GM10248 (cell line): ENCODE results near the gene PXK.
"Not testable (repeated sequence)": the region's sequence is repeated elsewhere in the genome, so short reads cannot be mapped to it uniquely, and the experiment has no call there.

Source experiments
- CTCF ChIA-PET: fragments of 300-600 bp; sonication (Branson Sonifier 250); formaldehyde crosslinking; extraction: SDS; loops from one replicate; lab custom pipeline; 2021; ENCODE audit warnings: antibody characterized with exemption; lab: Yijun Ruan, JAX
- POLR2A ChIA-PET: fragments of 350-650 bp; sonication (Branson Sonifier 250); formaldehyde crosslinking; extraction: SDS; loops from one replicate; lab custom pipeline; 2020; ENCODE audit warnings: antibody characterized with exemption; lab: Yijun Ruan, JAX
- DNase-seq: peaks from one replicate; pipeline ENCODE4 v3.0.0; 2012; ENCODE audit errors: extremely low spot score
- TF ChIP-seq, protein P1 (sequence below): IDR thresholded peaks from 2 replicates; pipeline ENCODE4 v1.5.1; 2012; ENCODE audit warnings: mild to moderate bottlenecking, low read depth; ENCODE audit errors: extremely low read depth, missing control alignments, control extremely low read depth

The PXK gene

GRCh38 chr3:58334013-58334321, 1.3 kb downstream of the PXK start:
- ChIA-PET POLR2A (no interaction called here), CTCF (interaction anchor here (0.6 to 11.5 kb wide), 17 partner anchors 8 to 292 kb away, joined by 3 to 101 read pairs (median 6); partner anchors contain the start of genes HTD2 and RPP14)
- TF ChIP-seq, protein P1, sequence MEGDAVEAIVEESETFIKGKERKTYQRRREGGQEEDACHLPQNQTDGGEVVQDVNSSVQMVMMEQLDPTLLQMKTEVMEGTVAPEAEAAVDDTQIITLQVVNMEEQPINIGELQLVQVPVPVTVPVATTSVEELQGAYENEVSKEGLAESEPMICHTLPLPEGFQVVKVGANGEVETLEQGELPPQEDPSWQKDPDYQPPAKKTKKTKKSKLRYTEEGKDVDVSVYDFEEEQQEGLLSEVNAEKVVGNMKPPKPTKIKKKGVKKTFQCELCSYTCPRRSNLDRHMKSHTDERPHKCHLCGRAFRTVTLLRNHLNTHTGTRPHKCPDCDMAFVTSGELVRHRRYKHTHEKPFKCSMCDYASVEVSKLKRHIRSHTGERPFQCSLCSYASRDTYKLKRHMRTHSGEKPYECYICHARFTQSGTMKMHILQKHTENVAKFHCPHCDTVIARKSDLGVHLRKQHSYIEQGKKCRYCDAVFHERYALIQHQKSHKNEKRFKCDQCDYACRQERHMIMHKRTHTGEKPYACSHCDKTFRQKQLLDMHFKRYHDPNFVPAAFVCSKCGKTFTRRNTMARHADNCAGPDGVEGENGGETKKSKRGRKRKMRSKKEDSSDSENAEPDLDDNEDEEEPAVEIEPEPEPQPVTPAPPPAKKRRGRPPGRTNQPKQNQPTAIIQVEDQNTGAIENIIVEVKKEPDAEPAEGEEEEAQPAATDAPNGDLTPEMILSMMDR: no peak
- no peak for DNase-seq

- TF ChIP-seq, protein P1: no peak
- CTCF ChIA-PET: interaction anchor here (0.6 to 11.5 kb wide), 18 partner anchors 9 to 291 kb away, joined by 3 to 101 read pairs (median 6); partner anchors contain the start of genes HTD2 and RPP14
- POLR2A ChIA-PET: no interaction called here
- no peak for DNase-seq
Observed at GRCh38 chr3:58334506-58334884, 1.8 kb downstream of the PXK start.

GRCh38 chr3:58335652-58335947, 2.9 kb downstream of the PXK start:
- ChIA-PET CTCF (interaction anchor here (0.7 to 11.5 kb wide), 10 partner anchors 10 to 80 kb away, joined by 3 to 101 read pairs (median 10); partner anchors contain the start of genes HTD2 and RPP14), POLR2A (interaction anchor here (0.6 to 0.8 kb wide), 2 partner anchors 17 to 20 kb away, joined by 3 to 5 read pairs; no protein-coding TSS in a partner anchor)
- DNase-seq: no peak
- TF ChIP-seq, protein P1: no peak

DNA sequence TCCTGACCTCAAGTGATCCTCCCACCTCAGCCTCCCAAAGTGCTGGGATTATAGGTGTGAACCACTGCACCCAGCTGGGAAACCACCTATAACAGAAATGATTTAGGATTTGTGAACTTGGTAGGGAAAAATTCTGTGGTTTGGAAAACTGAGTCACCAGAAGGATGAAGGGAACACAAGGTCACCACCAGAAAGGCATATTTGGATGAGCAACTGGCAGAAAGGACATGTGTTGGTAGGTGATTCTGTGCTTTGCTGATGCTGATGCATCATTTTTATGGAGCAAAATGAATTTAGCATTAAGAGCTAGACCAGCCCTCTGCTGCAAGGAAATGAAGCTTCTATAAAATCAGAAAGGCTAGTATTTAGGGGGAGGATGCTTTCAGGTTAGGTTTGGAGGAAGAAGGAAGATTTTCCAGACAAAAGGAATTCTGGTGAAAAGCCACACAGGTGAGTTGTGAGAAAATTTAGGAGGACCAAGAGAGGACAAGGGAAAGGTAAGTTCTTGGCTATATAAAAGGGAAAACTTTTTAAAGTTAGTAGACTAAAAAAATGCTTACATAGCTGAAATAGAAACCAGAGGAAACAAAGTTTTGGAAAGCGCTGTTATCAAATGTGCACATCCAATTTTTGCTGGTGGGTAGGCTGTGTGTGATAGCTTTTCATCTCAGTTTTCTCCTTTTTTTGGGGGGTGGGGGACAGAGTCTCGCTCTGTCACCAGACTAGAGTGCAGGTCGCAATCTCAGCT, 3.6 kb downstream of the PXK start:
- TF ChIP-seq, protein P1: no peak
- ChIA-PET POLR2A (no interaction called here), CTCF (interaction anchor here (0.7 to 11.5 kb wide), 11 partner anchors 10 to 155 kb away, joined by 3 to 101 read pairs (median 6); partner anchors contain the start of genes HTD2, KCTD6 and RPP14)
- no peak for DNase-seq

DNA sequence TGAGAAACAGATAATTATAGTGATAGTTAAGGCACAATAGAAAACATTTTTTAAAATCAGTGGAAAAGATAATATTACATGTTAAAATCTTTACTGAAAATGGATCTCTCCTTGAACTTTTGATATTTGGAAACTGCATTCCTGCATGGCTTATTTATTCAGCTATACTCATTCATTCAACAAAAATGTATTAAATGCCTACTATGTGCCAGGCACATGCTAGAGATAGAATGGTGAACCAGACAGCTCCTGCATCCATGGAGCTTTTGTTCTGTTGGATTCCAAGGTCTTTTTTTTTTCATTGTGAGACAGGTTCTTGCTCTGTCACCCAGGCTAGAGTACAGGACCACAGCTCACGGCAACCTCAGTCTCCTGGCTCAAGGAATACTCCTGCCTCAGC, 4.5 kb downstream of the PXK start:
- TF ChIP-seq, protein P1: no peak
- CTCF ChIA-PET: interaction anchor here (0.8 to 11.5 kb wide), 6 partner anchors 9 to 154 kb away, joined by 3 to 101 read pairs (median 5); partner anchors contain the start of genes HTD2, KCTD6 and RPP14
- no peak for DNase-seq
- POLR2A ChIA-PET: no interaction called here

GRCh38 chr3:58339146-58339545, 6.5 kb downstream of the PXK start:
- DNase-seq, POLR2A ChIA-PET: not testable (repeated sequence)
- CTCF ChIA-PET: interaction anchor here (0.8 to 11.5 kb wide), 3 partner anchors 12 to 33 kb away, joined by 3 to 101 read pairs (median 4); partner anchors contain the start of genes HTD2 and RPP14

DNA sequence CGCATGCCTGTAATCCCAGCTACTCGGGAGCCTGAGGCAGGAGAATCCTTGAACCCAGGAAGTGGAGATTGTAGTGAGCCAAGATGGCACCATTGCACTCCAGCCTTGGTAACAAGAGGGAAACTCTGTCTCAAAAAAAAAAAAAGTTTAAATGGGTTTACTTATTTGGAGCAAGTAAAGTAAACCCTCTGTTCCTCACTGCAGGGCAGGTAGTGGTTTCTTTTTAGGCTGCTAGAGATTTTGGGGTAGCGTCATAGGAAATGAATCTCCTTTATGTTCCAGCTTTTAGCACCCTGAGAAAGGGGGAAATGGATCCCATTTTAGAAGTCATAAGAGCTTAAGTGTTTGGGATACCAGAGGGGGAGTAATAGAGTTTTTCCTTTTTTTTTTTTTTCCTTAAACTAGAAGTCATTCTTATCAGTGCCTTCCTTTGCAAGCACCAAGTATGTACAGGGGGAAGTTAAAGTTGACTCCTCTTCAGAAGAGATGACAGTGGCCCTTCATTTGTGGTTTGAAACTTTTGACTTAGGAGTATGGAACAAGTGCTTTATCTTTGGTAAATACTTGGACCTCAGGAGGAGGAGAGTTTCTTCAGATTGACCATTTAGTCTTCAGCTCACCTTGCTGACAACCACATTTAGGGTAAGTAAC, 8.0 kb downstream of the PXK start:
- DNase-seq: no peak
- ChIA-PET CTCF (interaction anchor here (1.1 to 11.5 kb wide), 4 partner anchors 11 to 52 kb away, joined by 3 to 101 read pairs (median 4); partner anchors contain the start of genes HTD2 and RPP14), POLR2A (no interaction called here)
- TF ChIP-seq, protein P1: no peak
